Upper lobe of left lung (tissue), 4 donors: ENCODE data around the gene MNAT1.

ENCODE experiments used
- POLR2AphosphoS5 ChIP-seq, 2 donors: sonication (generic); formaldehyde crosslinking; IDR thresholded peaks; one replicate each; pipeline ENCODE4 v1.5.1; 2017; ENCODE audit warnings: antibody characterized with exemption in 2 of 2
- TF ChIP-seq, protein P1 (sequence below), 6 experiments: fragments of 450-650 bp in 4 of 6; fragments of 200-600 bp in 2 of 6; sonication (generic) in 2 of 6; IDR thresholded peaks; one replicate each; pipeline ENCODE4 v1.5.1; 2016 to 2019; ENCODE audit warnings: antibody characterized with exemption in 6 of 6

DNA sequence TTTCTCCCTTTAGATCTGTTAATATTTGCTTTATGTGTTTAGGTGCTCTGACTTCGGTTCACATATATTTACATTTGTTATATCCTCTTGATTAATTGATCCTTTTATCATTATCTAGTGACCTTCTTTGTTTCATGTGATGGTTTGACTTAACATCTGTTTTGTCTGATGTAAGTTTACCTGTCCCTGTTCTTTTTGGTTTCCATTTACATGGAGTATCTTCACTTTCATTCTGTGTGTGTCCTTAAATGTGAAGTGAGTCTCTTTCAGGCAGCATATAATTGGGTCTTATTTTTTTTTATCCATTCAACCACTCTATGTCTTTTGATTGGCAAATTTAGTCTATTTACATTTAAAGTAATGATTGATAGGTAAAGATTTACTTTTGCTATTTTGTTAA is 222.1 kb downstream of the MNAT1 start:
- TF ChIP-seq, protein P1, sequence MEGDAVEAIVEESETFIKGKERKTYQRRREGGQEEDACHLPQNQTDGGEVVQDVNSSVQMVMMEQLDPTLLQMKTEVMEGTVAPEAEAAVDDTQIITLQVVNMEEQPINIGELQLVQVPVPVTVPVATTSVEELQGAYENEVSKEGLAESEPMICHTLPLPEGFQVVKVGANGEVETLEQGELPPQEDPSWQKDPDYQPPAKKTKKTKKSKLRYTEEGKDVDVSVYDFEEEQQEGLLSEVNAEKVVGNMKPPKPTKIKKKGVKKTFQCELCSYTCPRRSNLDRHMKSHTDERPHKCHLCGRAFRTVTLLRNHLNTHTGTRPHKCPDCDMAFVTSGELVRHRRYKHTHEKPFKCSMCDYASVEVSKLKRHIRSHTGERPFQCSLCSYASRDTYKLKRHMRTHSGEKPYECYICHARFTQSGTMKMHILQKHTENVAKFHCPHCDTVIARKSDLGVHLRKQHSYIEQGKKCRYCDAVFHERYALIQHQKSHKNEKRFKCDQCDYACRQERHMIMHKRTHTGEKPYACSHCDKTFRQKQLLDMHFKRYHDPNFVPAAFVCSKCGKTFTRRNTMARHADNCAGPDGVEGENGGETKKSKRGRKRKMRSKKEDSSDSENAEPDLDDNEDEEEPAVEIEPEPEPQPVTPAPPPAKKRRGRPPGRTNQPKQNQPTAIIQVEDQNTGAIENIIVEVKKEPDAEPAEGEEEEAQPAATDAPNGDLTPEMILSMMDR (IDR thresholded peaks at IDR 0.05) = no peak
- no peak for TF ChIP-seq POLR2AphosphoS5 (IDR thresholded peaks at IDR 0.05)
